ENCODE results near the gene SLC10A3.
A peak's percentile ranks its signal among the peaks of the same experiment; 100 is the strongest.

GRCh38 chrX:154526901-154527675 lies 36.7 kb upstream of the SLC10A3 start:
- TF ChIP-seq POLR2A (IDR thresholded peaks at IDR 0.05) (no peak), CTCF (IDR thresholded peaks at IDR 0.05) (peak in 5 of 6 experiments; percentile 23 to 61 (median 57))
